GM18505 (cell line): Measurements from ENCODE around the gene ALMS1.
"Not testable (repeated sequence)": the region's sequence is repeated elsewhere in the genome, so short reads cannot be mapped to it uniquely, and the experiment has no call there.

ENCODE experiments used
- ATAC-seq: cut with Tn5 transposase; IDR thresholded peaks from one replicate; pipeline ENCODE4 v1.9.1; 2021; ENCODE audit not compliant: unreplicated experiment
- POLR2A ChIP-seq: IDR thresholded peaks from 4 replicates; pipeline ENCODE4 v1.6.1; 2011; ENCODE audit warnings: borderline replicate concordance; ENCODE audit not compliant: insufficient read depth, insufficient read length; ENCODE audit errors: extremely low read depth

Gene ALMS1

GRCh38 chr2:73641767-73642062 is 256.1 kb downstream of the ALMS1 start:
- no peak for ATAC-seq
- TF ChIP-seq POLR2A = no peak

- ATAC-seq = no peak
- no peak for TF ChIP-seq POLR2A
Measured at GRCh38 chr2:73642338-73643018, 256.8 kb downstream of the ALMS1 start, which contains the start of gene NAT8. TSS of gene NAT8 (minus strand) at chr2:73642422. CDS start at chr2:73641628, 794 bp downstream.

- not testable (repeated sequence) for ATAC-seq
Measured at GRCh38 chr2:73647690-73648089, 262.1 kb downstream of the ALMS1 start.

- no peak for TF ChIP-seq POLR2A
- no peak for ATAC-seq
Measured at GRCh38 chr2:73651591-73652230, 266.1 kb downstream of the ALMS1 start.

- no peak for ATAC-seq
- no peak for TF ChIP-seq POLR2A
Measured at GRCh38 chr2:73652348-73652747, 266.7 kb downstream of the ALMS1 start.

- ATAC-seq = no peak
- TF ChIP-seq POLR2A = no peak
Measured at GRCh38 chr2:73654175-73654574, 268.5 kb downstream of the ALMS1 start.
